Neutrophil (primary cell): Measurements from ENCODE around the gene IGFBP4.

Source experiments
- H3K27ac ChIP-seq: fragments of 200-600 bp; sonication (generic); 2 replicates; pipeline ENCODE4 v1.5.1; 2016; ENCODE audit warnings: mild to moderate bottlenecking, moderate library complexity
- H3K27me3 ChIP-seq: fragments of 200-600 bp; sonication (generic); 2 replicates; pipeline ENCODE4 v1.6.0; 2016; ENCODE audit warnings: mild to moderate bottlenecking
- H3K36me3 ChIP-seq: fragments of 200-600 bp; sonication (generic); 2 replicates; pipeline ENCODE4 v1.5.1; 2017
- H3K4me1 ChIP-seq, 2 experiments: fragments of 200-600 bp in 1 of 2; sonication (generic) in 1 of 2; 1 replicate in 1 of 2; 2 replicates in 1 of 2; pipeline versions ENCODE4 v1.5.1 to v1.6.1; 2013 to 2016; ENCODE audit warnings: low read depth in 1 of 2, low read length in 1 of 2, mild to moderate bottlenecking in 1 of 2, moderate library complexity in 1 of 2; ENCODE audit not compliant: control insufficient read depth in 1 of 2, insufficient read depth in 1 of 2
- H3K4me3 ChIP-seq, 2 experiments: fragments of 200-600 bp in 1 of 2; sonication (generic) in 1 of 2; 1 replicate in 1 of 2; 2 replicates in 1 of 2; pipeline ENCODE4 v1.5.1; 2013 to 2016; ENCODE audit warnings: low read depth in 1 of 2, low read length in 1 of 2, mild to moderate bottlenecking in 1 of 2, moderate library complexity in 1 of 2
- H3K9me3 ChIP-seq: fragments of 200-600 bp; sonication (generic); 2 replicates; pipeline ENCODE4 v1.5.1; 2016
- TF ChIP-seq, protein P1 (sequence below): fragments of 200-600 bp; sonication (generic); IDR thresholded peaks from 2 replicates; pipeline ENCODE4 v1.5.1; 2016; ENCODE audit warnings: antibody characterized with exemption

Gene IGFBP4

DNA sequence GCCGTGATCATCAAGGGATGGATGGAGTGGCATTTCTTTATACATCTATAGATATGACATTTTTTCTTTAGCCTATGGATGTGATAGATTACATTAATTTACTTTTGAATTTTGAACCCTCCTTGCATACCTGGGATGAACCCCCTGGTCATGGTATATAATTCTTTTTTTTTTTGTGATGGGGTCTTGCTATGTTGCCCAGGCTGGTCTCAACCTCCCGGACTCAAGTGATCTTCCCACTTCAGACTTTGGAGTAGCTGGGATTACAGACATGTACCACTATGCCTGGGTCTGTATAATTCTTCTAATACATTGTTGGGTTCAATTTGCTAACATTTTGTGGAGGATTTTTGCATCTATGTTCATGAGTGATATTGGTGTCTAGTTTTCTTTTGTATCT lies 59.9 kb downstream of the IGFBP4 start:
- no peak overlapping the region for H3K27ac ChIP-seq
- no peak overlapping the region for H3K4me3 ChIP-seq
- peaks cover 56% of the 10 kb centered on the region for H3K27me3 ChIP-seq
- no peaks in the 10 kb centered on the region for H3K4me1 ChIP-seq
- TF ChIP-seq, protein P1, sequence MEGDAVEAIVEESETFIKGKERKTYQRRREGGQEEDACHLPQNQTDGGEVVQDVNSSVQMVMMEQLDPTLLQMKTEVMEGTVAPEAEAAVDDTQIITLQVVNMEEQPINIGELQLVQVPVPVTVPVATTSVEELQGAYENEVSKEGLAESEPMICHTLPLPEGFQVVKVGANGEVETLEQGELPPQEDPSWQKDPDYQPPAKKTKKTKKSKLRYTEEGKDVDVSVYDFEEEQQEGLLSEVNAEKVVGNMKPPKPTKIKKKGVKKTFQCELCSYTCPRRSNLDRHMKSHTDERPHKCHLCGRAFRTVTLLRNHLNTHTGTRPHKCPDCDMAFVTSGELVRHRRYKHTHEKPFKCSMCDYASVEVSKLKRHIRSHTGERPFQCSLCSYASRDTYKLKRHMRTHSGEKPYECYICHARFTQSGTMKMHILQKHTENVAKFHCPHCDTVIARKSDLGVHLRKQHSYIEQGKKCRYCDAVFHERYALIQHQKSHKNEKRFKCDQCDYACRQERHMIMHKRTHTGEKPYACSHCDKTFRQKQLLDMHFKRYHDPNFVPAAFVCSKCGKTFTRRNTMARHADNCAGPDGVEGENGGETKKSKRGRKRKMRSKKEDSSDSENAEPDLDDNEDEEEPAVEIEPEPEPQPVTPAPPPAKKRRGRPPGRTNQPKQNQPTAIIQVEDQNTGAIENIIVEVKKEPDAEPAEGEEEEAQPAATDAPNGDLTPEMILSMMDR: no peak
- H3K9me3 ChIP-seq: no peaks in the 10 kb centered on the region
- no peaks in the 10 kb centered on the region for H3K36me3 ChIP-seq

DNA sequence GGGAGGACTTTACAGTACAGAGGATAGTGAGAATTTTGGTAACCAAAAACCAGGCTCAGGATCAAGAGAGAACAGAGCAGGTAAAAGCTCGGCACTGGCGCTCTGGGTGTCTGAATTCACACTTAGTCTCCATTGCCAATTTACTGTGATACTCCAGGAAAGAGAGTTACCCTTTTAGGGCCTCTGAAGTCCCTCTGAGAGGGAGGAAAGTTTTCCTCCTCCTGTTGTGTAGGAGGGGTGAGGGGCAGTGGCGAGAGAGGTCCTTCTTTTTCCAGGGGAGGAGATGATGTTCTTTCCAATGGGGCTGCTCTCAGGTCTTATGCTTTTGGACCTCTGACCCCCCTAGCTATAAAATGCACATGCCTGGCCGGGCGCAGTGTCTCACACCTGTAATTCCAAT lies 63.5 kb downstream of the IGFBP4 start:
- no peak overlapping the region for H3K27ac ChIP-seq
- no peaks in the 10 kb centered on the region for H3K9me3 ChIP-seq
- no peaks in the 10 kb centered on the region for H3K36me3 ChIP-seq
- H3K27me3 ChIP-seq: peaks cover 45% of the 10 kb centered on the region
- H3K4me1 ChIP-seq: no peaks in the 10 kb centered on the region
- H3K4me3 ChIP-seq: no peak overlapping the region
- TF ChIP-seq, protein P1: no peak
